22Rv1 (cell line): ENCODE measurements around the gene RPS3.
"Not testable (repeated sequence)": the region's sequence is repeated elsewhere in the genome, so short reads cannot be mapped to it uniquely, and the experiment has no call there.

Source experiments
- H3K27ac ChIP-seq: fragments of 450-650 bp; 2 replicates; pipeline ENCODE4 v1.5.1; 2017
- CTCF ChIP-seq: fragments of 450-650 bp; IDR thresholded peaks from 2 replicates; pipeline ENCODE4 v1.5.1; 2017; ENCODE audit warnings: mild to moderate bottlenecking
- ZFX ChIP-seq: fragments of 450-650 bp; IDR thresholded peaks from 2 replicates; pipeline ENCODE4 v1.6.1; 2017; ENCODE audit warnings: antibody characterized with exemption, borderline replicate concordance

The RPS3 gene

DNA sequence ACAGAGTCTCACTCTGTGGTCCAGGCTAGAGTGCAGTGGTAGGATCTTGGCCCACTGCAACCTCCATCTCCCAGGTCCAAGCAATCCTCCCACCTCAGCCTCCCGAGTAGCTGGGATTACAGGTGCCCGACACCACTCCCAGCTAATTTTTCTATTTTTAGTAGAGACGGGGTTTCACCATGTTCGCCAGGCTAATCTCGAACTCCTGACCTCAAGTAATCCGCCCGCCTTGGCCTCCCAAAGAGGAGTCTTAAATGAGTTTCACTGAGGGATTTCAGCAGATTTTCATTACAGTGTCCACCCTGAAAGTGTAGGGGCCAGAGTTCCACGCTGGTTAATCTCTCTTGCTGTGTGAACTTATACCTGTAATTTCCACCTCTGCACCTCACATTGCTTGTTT is 412 bp upstream of the RPS3 start:
- TF ChIP-seq ZFX, result no peak
- no peak overlapping the region for H3K27ac ChIP-seq

DNA sequence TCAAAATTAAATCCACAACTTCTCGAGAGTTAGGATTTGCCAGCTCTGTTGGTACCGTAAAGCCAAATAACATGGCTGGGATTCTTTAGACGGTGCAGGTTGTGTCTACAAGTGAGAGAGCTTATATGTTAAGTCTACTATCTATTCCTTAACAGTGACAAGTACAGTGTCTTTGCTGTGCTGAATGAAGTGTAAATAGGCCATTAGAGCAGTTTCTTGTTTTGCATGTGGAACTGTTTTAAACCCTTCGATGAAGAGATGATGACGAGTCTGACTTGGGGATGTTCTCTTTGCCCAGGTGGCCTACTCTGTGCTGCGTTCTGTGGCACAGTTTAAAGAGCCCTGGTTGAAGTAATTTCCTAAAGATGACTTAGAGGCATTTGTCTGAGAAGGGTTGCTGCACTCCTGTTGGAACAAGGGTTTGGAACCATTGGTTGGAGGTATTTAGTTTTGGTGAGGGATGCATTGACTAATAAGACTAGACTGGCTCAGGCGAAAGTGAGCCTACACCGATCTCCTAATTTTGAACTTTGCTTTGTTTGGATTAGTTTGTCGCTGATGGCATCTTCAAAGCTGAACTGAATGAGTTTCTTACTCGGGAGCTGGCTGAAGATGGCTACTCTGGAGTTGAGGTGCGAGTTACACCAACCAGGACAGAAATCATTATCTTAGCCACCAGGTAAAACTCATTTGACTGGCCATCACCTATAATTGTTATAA is 988 bp downstream of the RPS3 start:
- peak overlapping the region; percentile 85 for H3K27ac ChIP-seq
- no peak for TF ChIP-seq ZFX
- no peak for TF ChIP-seq CTCF

GRCh38 chr11:75402002-75402773 is 2.9 kb downstream of the RPS3 start:
- TF ChIP-seq ZFX, result no peak
- no peak for TF ChIP-seq CTCF
- H3K27ac ChIP-seq, result 0 out of 2 replicates have a peak overlapping the region, but pooled peaks have one; percentile 85

GRCh38 chr11:75403037-75403436 is 3.7 kb downstream of the RPS3 start:
- TF ChIP-seq CTCF, result no peak
- TF ChIP-seq ZFX, result no peak
- H3K27ac ChIP-seq, result 0 out of 2 replicates have a peak overlapping the region, but pooled peaks have one; percentile 19

DNA sequence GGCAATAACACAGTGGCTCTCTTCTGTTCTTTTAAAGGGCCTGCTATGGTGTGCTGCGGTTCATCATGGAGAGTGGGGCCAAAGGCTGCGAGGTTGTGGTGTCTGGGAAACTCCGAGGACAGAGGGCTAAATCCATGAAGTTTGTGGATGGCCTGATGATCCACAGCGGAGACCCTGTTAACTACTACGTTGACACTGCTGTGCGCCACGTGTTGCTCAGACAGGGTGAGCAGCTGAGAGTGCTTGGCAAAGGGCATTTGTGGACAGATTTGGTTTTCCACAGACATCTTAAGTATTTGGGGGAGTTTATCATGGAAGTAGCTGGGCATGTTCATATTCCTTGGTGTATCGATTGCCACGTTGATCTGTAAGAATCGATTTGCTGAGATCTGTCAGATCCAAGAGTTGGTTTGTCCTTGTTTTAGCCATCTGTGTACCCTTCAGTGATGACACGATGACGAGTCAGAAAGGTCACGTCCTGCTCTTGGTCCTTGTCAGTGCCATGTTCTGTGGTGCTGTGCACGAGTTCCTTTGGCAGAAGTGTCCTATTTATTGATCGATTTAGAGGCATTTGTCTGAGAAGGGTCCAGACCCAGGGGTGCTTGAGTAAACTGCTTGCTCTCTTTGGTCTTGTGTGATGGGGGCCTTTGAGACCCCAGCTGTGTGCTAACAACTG is 4.8 kb downstream of the RPS3 start:
- no peak overlapping the region for H3K27ac ChIP-seq
- no peak for TF ChIP-seq ZFX
- no peak for TF ChIP-seq CTCF

- H3K27ac ChIP-seq, result no peak overlapping the region
- TF ChIP-seq ZFX (no peak), CTCF (no peak)
Observed at GRCh38 chr11:75406338-75406777, 7.0 kb downstream of the RPS3 start.

DNA sequence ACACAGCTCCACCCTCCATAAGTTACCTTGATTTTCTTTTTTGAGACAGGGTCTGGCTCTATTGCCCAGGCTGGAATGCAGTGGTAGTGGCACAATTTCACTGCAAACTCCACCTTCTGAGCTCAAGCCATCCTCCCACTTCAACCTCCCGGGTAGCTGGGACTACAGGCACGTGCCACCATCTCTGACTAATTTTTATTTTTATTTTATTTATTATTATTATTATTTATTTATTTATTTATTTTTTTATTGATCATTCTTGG is 9.6 kb downstream of the RPS3 start:
- TF ChIP-seq ZFX (no peak), CTCF (no peak)
- no peak overlapping the region for H3K27ac ChIP-seq

- H3K27ac ChIP-seq, result not testable (repeated sequence)
Observed at GRCh38 chr11:75409971-75410370, 10.7 kb downstream of the RPS3 start.

GRCh38 chr11:75413146-75413545 is 13.8 kb downstream of the RPS3 start:
- H3K27ac ChIP-seq, result not testable (repeated sequence)
